ENCODE measurements around the gene QRICH1.
A peak's percentile ranks its signal among the peaks of the same experiment; 100 is the strongest.

QRICH1 gene

DNA sequence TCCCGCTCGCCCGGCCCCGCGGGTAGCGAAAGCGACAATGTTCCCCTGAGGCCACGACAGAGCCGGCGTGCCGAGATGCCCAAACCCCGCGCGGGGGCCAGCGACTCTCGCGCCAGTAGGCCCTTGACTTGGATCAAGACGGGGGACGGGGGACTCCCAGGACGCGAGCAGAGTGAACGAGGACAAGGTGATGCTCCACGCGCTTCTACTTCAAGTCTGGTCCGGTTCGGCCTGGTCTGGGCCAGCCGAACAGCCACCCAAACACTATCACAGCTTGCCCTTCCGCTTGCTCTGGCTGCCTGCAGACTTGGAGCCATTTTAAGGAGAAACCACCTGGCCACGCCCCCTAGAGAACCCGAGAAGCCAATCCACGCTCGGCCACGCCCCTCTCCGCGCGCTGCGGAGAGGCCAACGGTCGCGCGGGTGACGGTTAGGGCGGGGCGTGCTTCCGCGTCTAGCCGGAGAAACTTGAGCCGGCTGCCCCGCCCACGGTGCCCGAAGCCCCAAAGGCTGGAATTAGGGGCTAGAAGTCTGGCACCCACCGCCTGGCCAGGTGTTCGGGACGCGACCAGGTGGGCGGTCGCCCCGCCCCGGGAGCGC is 72.6 kb downstream of the QRICH1 start:
- DNase-seq = peak; percentile 98
- Mint-ChIP-seq H3K9me3 (no peaks in the 10 kb centered on the region), H3K27me3 (no peaks in the 10 kb centered on the region), H3K4me3 (peak overlapping the region; percentile 90), H3K36me3 (ENCODE audit: low read depth) (peaks cover 74% of the 10 kb centered on the region), H3K27ac (peak overlapping the region; percentile 96), H3K4me1 (ENCODE audit: low read depth) (peaks cover 61% of the 10 kb centered on the region)

DNA sequence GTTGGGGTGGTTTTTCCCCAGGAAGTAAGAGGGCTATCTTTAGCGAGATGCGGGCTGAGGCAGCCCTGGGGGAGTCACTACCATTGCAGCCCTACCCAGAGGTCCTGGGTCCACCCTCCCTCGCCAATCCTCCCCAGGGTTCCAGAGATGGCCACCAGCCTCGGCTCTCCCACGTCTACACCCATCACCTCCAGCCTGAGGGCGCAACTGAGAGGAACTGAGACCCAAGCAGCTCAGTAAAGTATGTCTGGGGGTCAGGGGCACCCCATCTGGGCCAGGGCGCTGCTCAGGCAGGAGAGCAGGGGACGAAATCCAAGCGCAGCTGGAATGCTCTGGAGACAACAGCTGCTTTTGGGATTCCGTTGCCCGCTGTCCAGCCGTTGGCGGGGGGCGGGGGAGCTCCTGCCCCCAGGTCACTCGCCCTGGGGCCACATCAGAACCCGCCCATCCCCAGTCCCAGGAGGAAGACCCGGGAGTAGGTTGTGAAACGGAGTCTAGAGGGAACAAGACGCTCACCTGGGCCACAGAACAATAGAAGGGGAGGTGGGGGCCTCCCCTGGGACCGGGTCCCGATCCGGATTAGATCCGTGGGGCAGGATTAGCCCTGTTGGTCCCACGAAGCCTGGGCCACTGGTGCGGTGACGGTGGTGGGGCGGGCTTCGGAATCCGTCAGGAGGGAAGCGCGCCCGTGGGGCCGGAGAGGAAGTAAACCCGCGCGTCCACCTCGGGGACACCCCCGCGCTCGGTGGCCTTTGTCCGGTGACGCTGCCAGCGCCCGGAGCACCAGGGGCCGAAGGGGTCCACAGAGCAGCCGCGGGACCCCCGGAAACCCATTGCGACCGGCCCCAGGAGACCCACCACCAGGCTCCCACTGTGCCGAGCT is 73.3 kb downstream of the QRICH1 start:
- peak; percentile 63 for DNase-seq
- H3K4me1 Mint-ChIP-seq (ENCODE audit: low read depth) = peaks cover 53% of the 10 kb centered on the region
- peak overlapping the region; percentile 90 for H3K4me3 Mint-ChIP-seq
- peak overlapping the region; percentile 96 for H3K27ac Mint-ChIP-seq
- H3K27me3 Mint-ChIP-seq = no peaks in the 10 kb centered on the region
- no peaks in the 10 kb centered on the region for H3K9me3 Mint-ChIP-seq
- H3K36me3 Mint-ChIP-seq (ENCODE audit: low read depth) = peaks cover 74% of the 10 kb centered on the region

DNA sequence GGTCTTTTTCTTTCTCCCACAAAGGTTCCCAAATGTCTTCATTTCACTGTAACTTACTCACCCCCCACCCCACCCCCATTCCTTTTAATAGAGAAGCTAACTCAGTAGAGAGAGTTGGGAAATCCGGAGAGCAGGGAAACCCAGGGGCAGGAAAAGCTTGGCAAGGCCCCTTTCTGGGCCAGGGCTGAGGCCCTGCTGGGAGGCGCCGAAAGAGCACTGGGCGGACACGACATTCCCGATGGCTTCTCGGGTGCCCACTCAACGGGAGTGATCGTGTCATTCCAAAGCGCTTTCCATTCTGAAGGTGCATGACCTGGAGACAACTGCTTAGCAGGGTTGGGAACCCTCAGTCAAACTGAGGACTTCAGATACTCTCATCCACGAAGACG is 73.9 kb downstream of the QRICH1 start:
- Mint-ChIP-seq H3K4me3 (peak overlapping the region; percentile 90), H3K9me3 (no peaks in the 10 kb centered on the region), H3K4me1 (ENCODE audit: low read depth) (peaks cover 47% of the 10 kb centered on the region), H3K27me3 (no peaks in the 10 kb centered on the region), H3K27ac (peak overlapping the region; percentile 96), H3K36me3 (ENCODE audit: low read depth) (peaks cover 74% of the 10 kb centered on the region)
- no peak for DNase-seq

DNA sequence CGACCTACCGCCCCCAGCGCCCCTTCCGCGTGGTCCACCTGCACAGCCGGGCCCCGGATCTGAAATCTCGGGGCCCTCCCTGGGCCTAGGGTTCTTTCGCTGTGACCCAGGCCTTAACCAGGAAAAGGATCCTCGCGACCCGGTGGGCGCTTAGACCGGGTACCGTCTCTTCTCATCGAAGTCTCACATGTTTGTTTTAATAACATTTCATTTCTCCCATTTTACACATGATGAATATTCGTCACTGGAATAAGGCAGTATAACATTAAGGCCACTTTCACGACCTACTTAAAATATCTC is 75.2 kb downstream of the QRICH1 start:
- H3K4me3 Mint-ChIP-seq = peak overlapping the region; percentile 90
- H3K4me1 Mint-ChIP-seq (ENCODE audit: low read depth) = peaks cover 34% of the 10 kb centered on the region
- no peaks in the 10 kb centered on the region for H3K27me3 Mint-ChIP-seq
- DNase-seq = no peak
- H3K36me3 Mint-ChIP-seq (ENCODE audit: low read depth) = peaks cover 74% of the 10 kb centered on the region
- H3K27ac Mint-ChIP-seq = peak overlapping the region; percentile 89
- no peaks in the 10 kb centered on the region for H3K9me3 Mint-ChIP-seq

DNA sequence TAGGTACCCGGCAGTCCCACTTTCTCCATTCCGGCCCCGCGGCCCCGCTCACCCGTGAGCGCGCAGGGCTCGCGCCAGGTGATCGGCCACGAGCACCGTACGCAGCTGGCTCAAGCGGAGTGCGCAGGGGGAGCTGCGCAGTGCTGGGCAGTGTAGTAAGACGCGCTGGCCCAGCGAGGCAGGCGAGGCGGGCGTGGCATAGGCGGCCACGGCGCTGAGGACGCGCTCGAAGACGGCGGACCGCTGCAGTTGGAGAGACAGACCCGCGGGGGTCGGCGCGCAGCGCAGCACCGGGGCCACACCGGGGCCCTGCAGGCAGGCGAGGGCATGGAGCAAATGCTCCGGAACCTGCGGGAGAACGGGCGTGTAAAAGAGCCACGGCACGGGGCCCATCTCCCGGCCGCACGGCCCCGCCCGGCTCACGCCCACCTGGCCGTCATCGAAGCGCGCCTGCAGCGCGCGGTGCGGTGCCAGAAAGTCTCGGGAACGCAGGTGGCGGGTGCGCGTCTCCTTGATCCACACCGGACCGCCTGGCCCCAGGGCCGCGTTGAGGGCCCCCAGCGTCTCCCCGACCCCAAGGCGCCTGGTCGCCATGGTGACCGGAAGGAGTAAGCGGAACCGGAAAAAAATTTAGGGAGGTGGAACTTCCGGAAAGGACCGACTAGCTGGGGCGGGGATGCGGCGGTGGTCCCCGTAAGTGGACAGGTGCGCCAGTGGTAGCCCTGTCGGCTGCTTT is 75.7 kb downstream of the QRICH1 start, which contains the start of gene DALRD3:
DALRD3 (minus strand) TSS at position 610 of the 736 bp plus-strand sequence; CDS start at position 594, 16 bp downstream.
- peaks cover 74% of the 10 kb centered on the region for H3K36me3 Mint-ChIP-seq (ENCODE audit: low read depth)
- peak; percentile 80 for DNase-seq
- H3K4me1 Mint-ChIP-seq (ENCODE audit: low read depth) = peaks cover 30% of the 10 kb centered on the region
- H3K9me3 Mint-ChIP-seq = no peaks in the 10 kb centered on the region
- H3K27me3 Mint-ChIP-seq = no peaks in the 10 kb centered on the region
- H3K4me3 Mint-ChIP-seq = peak within 1 kb of the TSS; percentile 90
- H3K27ac Mint-ChIP-seq = peak within 1 kb of the TSS; percentile 89

DNA sequence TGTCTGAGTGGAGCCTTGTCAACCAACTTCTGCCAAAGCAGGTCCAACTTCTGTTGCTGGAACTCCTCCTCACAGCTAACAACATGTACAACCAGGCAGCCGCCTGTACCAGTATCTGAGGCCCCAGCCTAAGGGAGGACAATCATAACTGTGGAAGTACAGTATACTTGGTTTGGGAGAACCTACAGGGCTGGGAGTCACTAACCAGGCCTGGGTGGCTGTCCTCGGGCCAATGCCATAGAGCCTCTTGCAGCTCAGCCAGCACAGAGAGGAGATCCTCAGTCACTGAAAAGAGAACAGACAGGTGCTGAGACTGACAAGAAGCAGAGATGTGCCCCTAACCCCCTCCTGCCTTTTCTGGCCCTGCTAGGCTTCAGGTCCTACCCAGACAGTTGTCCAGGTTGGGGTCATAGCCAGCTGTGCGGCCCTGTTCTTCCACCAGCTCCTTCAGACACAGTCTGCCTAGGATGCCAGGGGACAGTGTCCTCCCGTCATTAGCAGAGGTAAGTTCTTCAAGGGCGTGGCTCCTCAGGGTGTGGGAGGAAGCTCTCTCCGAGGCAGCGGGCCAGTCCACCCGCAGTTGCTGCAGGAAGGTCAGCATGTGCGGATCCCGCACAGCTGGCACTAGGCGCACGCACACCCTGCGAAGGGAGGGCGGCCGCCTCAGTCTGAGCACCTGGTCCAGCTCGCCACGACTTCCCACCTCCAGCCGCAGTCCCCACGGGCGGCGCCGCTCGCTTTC is 76.5 kb downstream of the QRICH1 start:
- H3K4me3 Mint-ChIP-seq = peak overlapping the region; percentile 90
- H3K9me3 Mint-ChIP-seq = no peaks in the 10 kb centered on the region
- peaks cover 26% of the 10 kb centered on the region for H3K4me1 Mint-ChIP-seq (ENCODE audit: low read depth)
- peak; percentile 45 for DNase-seq
- H3K27ac Mint-ChIP-seq = peak overlapping the region; percentile 73
- H3K27me3 Mint-ChIP-seq = no peaks in the 10 kb centered on the region
- H3K36me3 Mint-ChIP-seq (ENCODE audit: low read depth) = peaks cover 74% of the 10 kb centered on the region

DNA sequence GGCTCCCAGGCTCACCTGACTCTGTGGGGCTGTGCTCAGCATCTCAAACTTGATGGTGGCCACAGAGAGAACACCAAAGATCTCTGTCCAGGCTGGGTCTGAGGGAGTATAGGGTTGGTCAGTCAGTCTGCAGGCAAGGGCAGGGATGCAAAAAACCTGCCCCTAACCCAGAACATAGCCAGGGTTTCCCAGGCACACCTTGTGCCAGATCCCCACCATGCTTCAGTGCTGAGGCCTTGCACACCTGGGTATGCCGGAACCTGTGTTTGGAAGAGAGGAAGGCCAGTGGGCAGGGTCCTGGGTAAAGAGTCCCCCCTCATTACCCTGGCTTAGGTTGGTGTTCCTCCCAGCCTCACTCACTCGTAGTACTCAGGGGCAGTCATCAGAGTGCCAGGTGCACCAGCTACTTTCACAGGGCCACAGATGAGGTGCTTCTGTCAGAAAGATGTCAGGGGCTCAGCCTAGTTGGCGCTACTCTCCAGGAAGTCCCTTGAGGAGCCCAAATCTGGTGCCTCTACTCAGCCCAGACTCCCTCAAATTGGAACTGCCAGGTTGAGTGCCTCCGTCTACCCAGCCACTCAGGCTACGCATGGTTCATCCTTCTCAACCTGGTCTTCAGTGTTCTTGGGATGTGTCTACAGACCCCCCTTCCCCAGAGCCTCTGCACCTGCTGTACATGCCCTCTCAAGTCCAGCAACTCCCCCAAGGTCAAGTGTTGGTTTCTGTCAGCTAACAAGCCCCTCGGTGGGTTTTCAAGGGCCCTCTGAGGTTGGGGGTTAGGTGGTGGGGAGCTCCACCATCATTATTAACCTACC is 77.2 kb downstream of the QRICH1 start:
- Mint-ChIP-seq H3K27ac (peak overlapping the region; percentile 46), H3K4me3 (peak overlapping the region; percentile 90), H3K9me3 (no peaks in the 10 kb centered on the region), H3K36me3 (ENCODE audit: low read depth) (peaks cover 79% of the 10 kb centered on the region), H3K27me3 (no peaks in the 10 kb centered on the region), H3K4me1 (ENCODE audit: low read depth) (peaks cover 30% of the 10 kb centered on the region)
- DNase-seq = no peak

DNA sequence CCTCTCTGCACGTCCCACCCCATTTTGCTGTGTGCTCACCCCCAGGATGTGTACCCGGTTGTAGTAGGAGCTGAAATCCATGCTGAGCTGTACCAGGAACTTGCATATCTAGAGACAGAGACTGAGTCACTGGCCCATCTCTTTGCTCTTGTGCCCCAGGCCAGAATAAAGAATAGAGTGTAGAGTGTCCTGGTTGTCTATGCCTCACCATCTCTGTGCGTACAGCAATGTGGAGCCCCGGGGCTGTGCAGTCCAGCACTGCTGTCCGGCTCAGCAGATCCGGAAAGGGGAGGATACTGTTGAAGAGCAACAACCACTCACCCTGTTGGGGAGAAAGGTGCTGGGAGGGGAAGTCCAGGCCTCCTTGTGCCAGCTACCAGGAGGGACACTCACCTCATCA is 78.1 kb downstream of the QRICH1 start:
- DNase-seq = no peak
- Mint-ChIP-seq H3K4me3 (no peak overlapping the region), H3K27ac (peak overlapping the region; percentile 46), H3K9me3 (no peaks in the 10 kb centered on the region), H3K36me3 (ENCODE audit: low read depth) (peaks cover 81% of the 10 kb centered on the region), H3K4me1 (ENCODE audit: low read depth) (peaks cover 30% of the 10 kb centered on the region), H3K27me3 (no peaks in the 10 kb centered on the region)

DNA sequence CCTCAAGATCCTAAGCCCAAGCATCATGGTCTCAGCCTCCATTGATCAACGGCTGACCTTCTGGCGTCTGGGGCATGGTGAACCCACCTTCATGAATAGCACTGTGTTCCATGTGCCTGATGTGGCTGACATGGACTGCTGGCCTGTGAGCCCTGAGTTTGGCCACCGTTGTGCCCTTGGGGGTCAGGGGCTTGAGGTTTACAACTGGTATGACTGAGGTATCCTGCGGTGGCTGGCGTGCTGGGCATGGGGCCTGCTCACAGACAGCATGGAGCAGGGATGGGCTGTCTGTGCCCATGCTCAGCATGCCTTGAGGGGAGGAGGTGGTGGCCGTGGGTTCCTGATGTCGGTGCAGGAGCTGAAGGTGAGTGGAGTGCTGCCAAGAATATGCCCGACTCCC is 78.8 kb downstream of the QRICH1 start:
- Mint-ChIP-seq H3K27me3 (no peaks in the 10 kb centered on the region), H3K36me3 (ENCODE audit: low read depth) (peaks cover 77% of the 10 kb centered on the region), H3K27ac (peak overlapping the region; percentile 59), H3K4me1 (ENCODE audit: low read depth) (peaks cover 27% of the 10 kb centered on the region), H3K9me3 (no peaks in the 10 kb centered on the region), H3K4me3 (no peak overlapping the region)
- no peak for DNase-seq

DNA sequence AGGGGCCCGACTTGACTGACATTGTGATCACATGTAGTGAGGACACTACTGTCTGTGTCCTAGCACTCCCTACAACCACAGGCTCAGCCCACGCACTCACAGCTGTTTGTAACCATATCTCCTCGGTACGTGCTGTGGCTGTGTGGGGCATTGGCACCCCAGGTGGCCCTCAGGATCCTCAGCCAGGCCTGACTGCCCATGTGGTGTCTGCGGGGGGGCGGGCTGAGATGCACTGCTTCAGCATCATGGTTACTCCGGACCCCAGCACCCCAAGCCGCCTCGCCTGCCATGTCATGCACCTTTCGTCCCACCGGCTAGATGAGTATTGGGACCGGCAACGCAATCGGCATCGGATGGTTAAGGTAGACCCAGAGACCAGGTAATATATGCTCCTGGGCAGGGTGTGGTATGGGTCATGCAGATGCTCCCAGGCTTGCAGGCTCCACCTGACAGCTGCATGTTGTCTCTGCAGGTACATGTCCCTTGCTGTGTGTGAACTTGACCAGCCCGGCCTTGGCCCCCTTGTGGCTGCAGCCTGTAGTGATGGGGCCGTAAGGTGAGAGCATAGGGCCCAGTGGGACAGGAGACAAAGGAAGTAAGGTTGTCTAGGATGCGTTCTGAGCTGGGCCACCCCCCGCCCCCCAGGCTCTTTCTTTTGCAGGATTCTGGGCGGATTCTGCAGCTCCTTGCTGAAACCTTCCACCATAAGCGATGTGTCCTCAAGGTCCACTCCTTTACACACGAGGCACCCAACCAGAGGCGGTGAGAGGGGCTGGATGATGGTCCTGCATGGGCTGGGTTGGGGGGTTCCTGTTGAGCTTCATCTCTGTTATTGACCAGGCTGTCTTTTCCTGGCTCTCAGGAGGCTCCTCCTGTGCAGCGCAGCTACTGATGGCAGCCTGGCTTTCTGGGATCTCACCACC is 79.9 kb downstream of the QRICH1 start:
- Mint-ChIP-seq H3K36me3 (ENCODE audit: low read depth) (peaks cover 78% of the 10 kb centered on the region), H3K4me3 (no peak overlapping the region), H3K4me1 (ENCODE audit: low read depth) (peaks cover 25% of the 10 kb centered on the region), H3K27ac (peak overlapping the region; percentile 44), H3K27me3 (no peaks in the 10 kb centered on the region), H3K9me3 (no peaks in the 10 kb centered on the region)
- peak; percentile 66 for DNase-seq

DNA sequence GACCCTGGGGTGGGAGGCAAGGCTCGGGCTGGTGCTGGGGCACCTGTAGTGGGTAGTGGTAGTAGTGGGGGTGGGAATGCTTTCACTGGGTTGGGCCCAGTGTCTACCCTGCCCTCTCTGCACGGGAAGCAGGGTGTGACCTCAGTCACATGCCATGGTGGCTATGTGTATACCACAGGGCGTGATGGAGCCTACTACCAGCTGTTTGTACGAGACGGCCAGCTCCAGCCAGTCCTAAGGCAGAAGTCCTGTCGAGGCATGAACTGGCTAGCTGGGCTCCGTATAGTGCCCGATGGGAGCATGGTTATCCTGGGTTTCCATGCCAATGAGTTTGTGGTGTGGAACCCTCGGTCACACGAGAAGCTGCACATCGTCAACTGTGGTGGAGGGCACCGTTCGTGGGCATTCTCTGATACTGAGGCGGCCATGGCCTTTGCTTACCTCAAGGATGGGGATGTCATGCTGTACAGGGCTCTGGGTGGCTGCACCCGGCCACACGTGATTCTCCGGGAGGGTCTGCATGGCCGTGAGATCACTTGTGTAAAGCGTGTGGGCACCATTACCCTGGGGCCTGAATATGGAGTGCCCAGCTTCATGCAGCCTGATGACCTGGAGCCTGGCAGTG is 80.6 kb downstream of the QRICH1 start:
- Mint-ChIP-seq H3K27ac (peak overlapping the region; percentile 57), H3K4me3 (no peak overlapping the region), H3K9me3 (no peaks in the 10 kb centered on the region), H3K36me3 (ENCODE audit: low read depth) (peaks cover 78% of the 10 kb centered on the region), H3K4me1 (ENCODE audit: low read depth) (peaks cover 27% of the 10 kb centered on the region), H3K27me3 (no peaks in the 10 kb centered on the region)
- no peak for DNase-seq

DNA sequence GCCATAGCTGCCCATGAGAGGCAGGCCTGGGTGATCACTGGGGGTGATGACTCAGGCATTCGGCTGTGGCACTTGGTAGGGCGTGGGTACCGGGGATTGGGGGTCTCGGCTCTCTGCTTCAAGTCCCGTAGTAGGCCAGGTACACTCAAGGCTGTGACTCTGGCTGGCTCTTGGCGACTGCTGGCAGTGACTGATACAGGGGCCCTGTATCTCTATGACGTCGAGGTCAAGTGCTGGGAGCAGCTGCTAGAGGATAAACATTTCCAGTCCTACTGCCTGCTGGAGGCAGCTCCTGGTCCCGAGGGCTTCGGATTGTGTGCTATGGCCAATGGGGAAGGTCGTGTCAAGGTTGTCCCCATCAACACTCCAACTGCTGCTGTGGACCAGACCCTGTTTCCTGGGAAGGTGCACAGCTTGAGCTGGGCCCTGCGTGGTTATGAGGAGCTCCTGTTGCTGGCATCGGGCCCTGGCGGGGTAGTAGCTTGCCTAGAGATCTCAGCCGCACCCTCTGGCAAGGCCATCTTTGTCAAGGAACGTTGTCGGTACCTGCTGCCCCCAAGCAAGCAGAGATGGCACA is 81.3 kb downstream of the QRICH1 start:
- peaks cover 27% of the 10 kb centered on the region for H3K4me1 Mint-ChIP-seq (ENCODE audit: low read depth)
- peaks cover 83% of the 10 kb centered on the region for H3K36me3 Mint-ChIP-seq (ENCODE audit: low read depth)
- no peak for DNase-seq
- H3K27ac Mint-ChIP-seq = peak overlapping the region; percentile 57
- H3K4me3 Mint-ChIP-seq = no peak overlapping the region
- no peaks in the 10 kb centered on the region for H3K27me3 Mint-ChIP-seq
- no peaks in the 10 kb centered on the region for H3K9me3 Mint-ChIP-seq
